HG03159 (cell line): ENCODE measurements around the gene PIP5KL1.

Experiments used
- ATAC-seq: cut with Tn5 transposase; IDR thresholded peaks from one replicate; pipeline ENCODE4 v1.9.1; 2021; ENCODE audit warnings: mild to moderate bottlenecking, moderate library complexity; ENCODE audit not compliant: unreplicated experiment

Gene PIP5KL1

GRCh38 chr9:127875306-127875966 is 55.1 kb downstream of the PIP5KL1 start:
- ATAC-seq: no peak

GRCh38 chr9:127874301-127875221 is 56.0 kb downstream of the PIP5KL1 start:
- ATAC-seq: no peak

GRCh38 chr9:127873886-127874285 is 56.7 kb downstream of the PIP5KL1 start:
- ATAC-seq: no peak

DNA sequence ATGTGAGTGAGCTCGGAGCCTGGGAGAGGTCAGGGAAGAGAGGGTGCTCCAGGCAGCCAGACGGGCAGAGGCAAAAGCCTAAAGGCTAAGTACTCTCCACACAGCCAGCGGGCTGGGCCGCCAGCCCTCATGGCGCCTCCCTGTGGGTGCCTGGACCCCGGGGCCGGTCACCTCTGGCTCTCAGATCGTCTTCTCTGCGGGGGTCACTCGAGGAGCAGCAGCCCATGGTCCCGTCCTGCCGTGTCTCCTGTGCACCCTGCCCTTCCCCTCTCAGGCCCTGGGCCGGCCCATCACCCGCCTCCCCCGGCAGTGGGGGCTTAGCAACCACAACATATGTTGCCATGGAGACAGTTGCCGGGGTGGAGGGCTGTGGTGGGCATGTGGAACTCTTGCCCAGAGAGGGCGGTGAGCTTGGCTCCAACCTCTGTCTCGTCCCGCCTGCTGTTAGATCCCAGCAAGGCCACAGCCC is 57.3 kb downstream of the PIP5KL1 start:
- no peak for ATAC-seq

- no peak for ATAC-seq
These were observed 58.0 kb downstream of the PIP5KL1 start for GRCh38 chr9:127872369-127873222.

GRCh38 chr9:127871531-127871930 is 59.0 kb downstream of the PIP5KL1 start:
- ATAC-seq: no peak

GRCh38 chr9:127870887-127871286 is 59.7 kb downstream of the PIP5KL1 start:
- ATAC-seq: no peak
